ENCODE data around the gene CRABP1. TPM values are rescaled to one million over a fixed set of nuclear protein-coding genes. Genes with fewer than 3 reads are reported as not detected.

CRABP1 gene
- total RNA-seq, 4 donors from 2014 or later, result 0.84 to 8.9 (median 2.0) TPM; not detected in 1

GRCh38 chr15:78313383-78313782 lies 26.8 kb upstream of the CRABP1 start:
- peak in 1 of 2 donors; percentile 60 for DNase-seq (ENCODE audit: low spot score in 2 of 2)
- WGBS, 2 donors, result 73 to 82% methylated on average over 8 of the region's 8 CpGs
- intact Hi-C loops (cut with DNase I; ENCODE audit: low total_unique reads), result no loop called here
- no peak overlapping the region for H3K4me3 ChIP-seq (ENCODE audit: low read depth, poor library complexity, severe bottlenecking)
- TF ChIP-seq POLR2A (IDR thresholded peaks at IDR 0.05), result no peak
- TF ChIP-seq, protein P1, sequence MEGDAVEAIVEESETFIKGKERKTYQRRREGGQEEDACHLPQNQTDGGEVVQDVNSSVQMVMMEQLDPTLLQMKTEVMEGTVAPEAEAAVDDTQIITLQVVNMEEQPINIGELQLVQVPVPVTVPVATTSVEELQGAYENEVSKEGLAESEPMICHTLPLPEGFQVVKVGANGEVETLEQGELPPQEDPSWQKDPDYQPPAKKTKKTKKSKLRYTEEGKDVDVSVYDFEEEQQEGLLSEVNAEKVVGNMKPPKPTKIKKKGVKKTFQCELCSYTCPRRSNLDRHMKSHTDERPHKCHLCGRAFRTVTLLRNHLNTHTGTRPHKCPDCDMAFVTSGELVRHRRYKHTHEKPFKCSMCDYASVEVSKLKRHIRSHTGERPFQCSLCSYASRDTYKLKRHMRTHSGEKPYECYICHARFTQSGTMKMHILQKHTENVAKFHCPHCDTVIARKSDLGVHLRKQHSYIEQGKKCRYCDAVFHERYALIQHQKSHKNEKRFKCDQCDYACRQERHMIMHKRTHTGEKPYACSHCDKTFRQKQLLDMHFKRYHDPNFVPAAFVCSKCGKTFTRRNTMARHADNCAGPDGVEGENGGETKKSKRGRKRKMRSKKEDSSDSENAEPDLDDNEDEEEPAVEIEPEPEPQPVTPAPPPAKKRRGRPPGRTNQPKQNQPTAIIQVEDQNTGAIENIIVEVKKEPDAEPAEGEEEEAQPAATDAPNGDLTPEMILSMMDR (IDR thresholded peaks at IDR 0.05), result no peak

DNA sequence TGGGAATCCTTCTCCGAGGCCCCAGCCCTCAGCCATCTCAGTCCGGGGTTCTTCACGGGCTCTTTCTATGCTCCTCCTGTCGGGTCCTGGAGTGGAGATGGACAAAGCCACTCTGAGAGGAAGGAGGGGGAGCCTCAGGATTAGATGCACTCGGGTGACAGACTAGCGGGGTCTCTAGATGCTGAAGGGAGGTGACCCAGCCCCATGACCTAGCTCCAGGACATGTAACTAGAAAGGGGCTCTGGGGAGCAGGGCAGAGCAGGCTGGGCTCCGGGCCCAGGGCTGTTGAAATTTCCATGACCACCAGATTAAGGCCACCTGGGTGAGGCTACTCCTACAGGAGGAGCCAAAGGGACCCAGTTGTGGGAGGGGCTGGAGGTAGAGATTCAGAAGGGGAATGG lies 26.0 kb upstream of the CRABP1 start:
- peak in 1 of 2 donors; percentile 56 for DNase-seq (ENCODE audit: low spot score in 2 of 2)
- 76 to 96% methylated on average over 7 of the region's 7 CpGs for WGBS, 2 donors
- intact Hi-C loops (cut with DNase I; ENCODE audit: low total_unique reads), result no loop called here
- no peak for TF ChIP-seq POLR2A (IDR thresholded peaks at IDR 0.05)
- no peak overlapping the region for H3K4me3 ChIP-seq (ENCODE audit: low read depth, poor library complexity, severe bottlenecking)

GRCh38 chr15:78315686-78316282 lies 24.4 kb upstream of the CRABP1 start:
- no peak for TF ChIP-seq POLR2A (IDR thresholded peaks at IDR 0.05)
- TF ChIP-seq, protein P1 (IDR thresholded peaks at IDR 0.05), result no peak
- DNase-seq (ENCODE audit: low spot score in 2 of 2), result peak in 1 of 2 donors; percentile 40
- 70 to 80% methylated on average over 7 of the region's 7 CpGs for WGBS, 2 donors
- intact Hi-C loops (cut with DNase I; ENCODE audit: low total_unique reads), result no loop called here
- no peak overlapping the region for H3K4me3 ChIP-seq (ENCODE audit: low read depth, poor library complexity, severe bottlenecking)

DNA sequence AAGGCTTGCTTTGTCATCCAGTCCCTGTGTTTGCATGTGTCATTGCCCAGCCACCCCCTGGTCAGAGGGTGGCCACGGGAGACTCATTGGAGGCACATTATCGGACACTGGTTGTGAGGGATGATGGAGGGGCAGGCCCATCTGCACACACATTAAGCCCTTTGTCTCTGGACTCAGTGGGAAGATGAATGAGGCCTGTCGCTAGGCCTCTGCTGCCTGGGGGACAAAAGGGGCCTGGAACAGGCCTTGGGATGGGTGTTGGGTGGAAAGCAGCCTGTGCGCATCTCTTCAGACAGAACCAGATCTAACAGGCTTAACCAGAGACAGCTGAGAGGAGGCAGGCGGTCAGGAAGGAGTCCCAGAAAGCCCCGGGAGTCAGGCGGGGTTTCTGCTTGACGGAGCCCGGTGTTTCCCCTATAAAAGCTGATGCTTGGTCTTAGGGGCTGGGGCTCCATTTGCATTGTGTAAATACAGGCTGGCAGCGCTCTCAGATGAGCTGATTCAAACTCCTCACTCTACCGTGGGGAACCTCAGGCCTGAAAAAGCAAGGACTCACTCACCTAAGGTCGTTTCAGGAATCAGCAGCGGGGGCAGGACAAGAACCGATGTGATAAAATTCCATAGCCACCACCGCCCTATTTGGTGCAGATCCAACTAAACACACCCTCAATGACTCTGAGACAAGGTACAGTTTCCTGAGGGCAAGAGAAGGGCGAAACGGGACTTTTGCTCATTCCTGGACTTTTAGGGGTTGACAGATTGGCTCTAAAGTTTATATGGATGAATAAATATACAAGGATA lies 23.7 kb upstream of the CRABP1 start:
- 50 to 61% methylated on average over 17 of the region's 17 CpGs for WGBS, 2 donors
- intact Hi-C loops (cut with DNase I; ENCODE audit: low total_unique reads), result no loop called here
- DNase-seq (ENCODE audit: low spot score in 2 of 2), result peak in 1 of 2 donors; percentile 74
- H3K4me3 ChIP-seq (ENCODE audit: low read depth, poor library complexity, severe bottlenecking), result no peak overlapping the region
- TF ChIP-seq, protein P1 (IDR thresholded peaks at IDR 0.05), result no peak
- no peak for TF ChIP-seq POLR2A (IDR thresholded peaks at IDR 0.05)

GRCh38 chr15:78317145-78317836 lies 22.9 kb upstream of the CRABP1 start:
- intact Hi-C loops (cut with DNase I; ENCODE audit: low total_unique reads), result no loop called here
- no peak for DNase-seq (ENCODE audit: low spot score in 2 of 2)
- WGBS, 2 donors, result 55 to 77% methylated on average over 8 of the region's 8 CpGs
- no peak for TF ChIP-seq POLR2A (IDR thresholded peaks at IDR 0.05)
- TF ChIP-seq, protein P1 (IDR thresholded peaks at IDR 0.05), result no peak
- H3K4me3 ChIP-seq (ENCODE audit: low read depth, poor library complexity, severe bottlenecking), result no peak overlapping the region

- intact Hi-C loops (cut with DNase I; ENCODE audit: low total_unique reads), result no loop called here
- H3K4me3 ChIP-seq (ENCODE audit: low read depth, poor library complexity, severe bottlenecking), result no peak overlapping the region
- TF ChIP-seq, protein P1 (IDR thresholded peaks at IDR 0.05), result no peak
- TF ChIP-seq POLR2A (IDR thresholded peaks at IDR 0.05), result no peak
- WGBS, 2 donors, result 89 to 91% methylated on average over 10 of the region's 10 CpGs
- DNase-seq (ENCODE audit: low spot score in 2 of 2), result no peak
These were observed 20.6 kb upstream of the CRABP1 start for GRCh38 chr15:78319588-78319987.

Data from lower leg skin (tissue), 4 donors.